ENCODE measurements around the gene STAT5B. TPM values are rescaled to one million over a fixed set of nuclear protein-coding genes. Genes with fewer than 3 reads are reported as not detected.

Gene STAT5B
- total and polyA plus RNA-seq, 10 donors, result 26.4 to 171 (median 101) TPM

- Histone ChIP-seq H3K36me3 (peaks cover 0 to 99% (median 51%) of the 10 kb centered on the region in 6 donors), H3K4me1 (peaks cover 64 to 100% (median 76%) of the 10 kb centered on the region in 6 donors), H3K9me3 (no peaks in the 10 kb centered on the region), H3K27me3 (replicated peaks in 1 of 7) (no peaks in the 10 kb centered on the region), H3K4me3 (no peak overlapping the region), H3K27ac (peak overlapping the region; percentile 60 to 83 (median 78))
- DNase-seq, result peak; percentile 83
- 48 to 61% (median 50%) methylated on average over 9 to 10 of the region's 10 CpGs for WGBS, 5 donors
- intact Hi-C loops (cut with DNase I; ENCODE audit: low total_unique reads), result no loop called here
- TF ChIP-seq CTCF (IDR thresholded peaks at IDR 0.05 in 8 of 11, conservative IDR thresholded peaks at IDR 0.05 in 3 of 11) (no peak), POLR2A (IDR thresholded peaks at IDR 0.05) (no peak), POLR2AphosphoS5 (IDR thresholded peaks at IDR 0.05) (peak in 2 of 3 donors; percentile 11 to 35)
Measured at GRCh38 chr17:42315402-42316156, 39.4 kb upstream of the STAT5B start.

- WGBS, 5 donors, result 70 to 80% (median 73%) methylated on average over 14 of the region's 14 CpGs
Measured at GRCh38 chr17:42313773-42314566, 37.8 kb upstream of the STAT5B start.

GRCh38 chr17:42313389-42313772 lies 37.2 kb upstream of the STAT5B start:
- H3K36me3 ChIP-seq, result peaks cover 0 to 99% (median 59%) of the 10 kb centered on the region in 6 donors
- no peak for DNase-seq
- peaks cover 52 to 84% (median 57%) of the 10 kb centered on the region in 6 donors for H3K4me1 ChIP-seq
- 72 to 88% (median 84%) methylated on average over 4 of the region's 4 CpGs for WGBS, 5 donors
- H3K4me3 ChIP-seq, result no peak overlapping the region
- H3K27ac ChIP-seq, result peak overlapping the region in 5 of 8 donors; percentile 69 to 83 (median 79)
- H3K27me3 ChIP-seq (replicated peaks in 1 of 7), result no peaks in the 10 kb centered on the region
- TF ChIP-seq CTCF (IDR thresholded peaks at IDR 0.05 in 8 of 11, conservative IDR thresholded peaks at IDR 0.05 in 3 of 11) (no peak), POLR2AphosphoS5 (IDR thresholded peaks at IDR 0.05) (no peak), POLR2A (IDR thresholded peaks at IDR 0.05) (no peak)
- intact Hi-C loops (cut with DNase I; ENCODE audit: low total_unique reads), result no loop called here
- no peaks in the 10 kb centered on the region for H3K9me3 ChIP-seq

More at GRCh38 chr17:42313773-42314566, 37.8 kb upstream of the STAT5B start:
- no peak for DNase-seq
- Histone ChIP-seq H3K9me3 (no peaks in the 10 kb centered on the region), H3K27ac (peak overlapping the region; percentile 60 to 83 (median 78)), H3K4me3 (no peak overlapping the region), H3K4me1 (peaks cover 52 to 90% (median 60%) of the 10 kb centered on the region in 6 donors), H3K27me3 (replicated peaks in 1 of 7) (no peaks in the 10 kb centered on the region), H3K36me3 (peaks cover 0 to 99% (median 56%) of the 10 kb centered on the region in 6 donors)
- TF ChIP-seq POLR2AphosphoS5 (IDR thresholded peaks at IDR 0.05) (peak; percentile 39 to 80 (median 61)), POLR2A (IDR thresholded peaks at IDR 0.05) (no peak)
- intact Hi-C loops (cut with DNase I; ENCODE audit: low total_unique reads), result no loop called here

GRCh38 chr17:42312285-42313130 lies 36.3 kb upstream of the STAT5B start:
- H3K27me3 ChIP-seq (replicated peaks in 1 of 7), result no peaks in the 10 kb centered on the region
- 9 to 23% (median 17%) methylated on average over 27 to 54 of the region's 54 CpGs for WGBS, 5 donors
- peak overlapping the region; percentile 6 to 83 (median 67) for H3K27ac ChIP-seq
- peaks cover 52 to 75% (median 57%) of the 10 kb centered on the region in 6 donors for H3K4me1 ChIP-seq
- intact Hi-C loops (cut with DNase I; ENCODE audit: low total_unique reads), result no loop called here
- DNase-seq, result peak; percentile 95
- TF ChIP-seq CTCF (IDR thresholded peaks at IDR 0.05 in 8 of 11, conservative IDR thresholded peaks at IDR 0.05 in 3 of 11), result peak; percentile 31 to 81 (median 69)
- TF ChIP-seq POLR2A (IDR thresholded peaks at IDR 0.05), result no peak
- TF ChIP-seq POLR2AphosphoS5 (IDR thresholded peaks at IDR 0.05), result peak; percentile 83 to 93 (median 85)
- H3K9me3 ChIP-seq, result no peaks in the 10 kb centered on the region
- H3K4me3 ChIP-seq, result peak overlapping the region in 5 of 8 donors; percentile 13 to 62 (median 35)
- H3K36me3 ChIP-seq, result peaks cover 0 to 99% (median 63%) of the 10 kb centered on the region in 6 donors
